Lung (tissue), 12 donors: Measurements from ENCODE around the gene CHRNA4. TPM values are rescaled to one million over a fixed set of nuclear protein-coding genes. Genes with fewer than 3 reads are reported as not detected.

Experiments
- ATAC-seq: fragments of 200-7000 bp; cut with Tn5 transposase; one replicate; pipeline ENCODE4 v1.9.1; 2020; ENCODE audit warnings: moderate number of reproducible peaks; ENCODE audit not compliant: insufficient read depth, low FRiP score
- DNase-seq, 3 donors: peaks; one replicate each; pipeline ENCODE4 v3.0.0-alpha.2; 2013 to 2017
- H3K27ac ChIP-seq, 2 donors: one replicate each; pipeline ENCODE4 v1.5.1; 2013; ENCODE audit warnings: mild to moderate bottlenecking in 2 of 2, moderate library complexity in 2 of 2, control low read depth in 1 of 2, inconsistent platforms in 1 of 2, low read depth in 1 of 2, low read length in 1 of 2
- H3K27me3 ChIP-seq, 3 donors: one replicate each; pipeline ENCODE4 v1.5.1; 2013; ENCODE audit warnings: low read length in 2 of 3; ENCODE audit not compliant: control insufficient read depth in 3 of 3, insufficient read depth in 3 of 3
- H3K36me3 ChIP-seq, 4 donors: one replicate each; pipeline ENCODE4 v1.5.1; 2013; ENCODE audit warnings: low read length in 4 of 4, mild to moderate bottlenecking in 1 of 4, moderate library complexity in 1 of 4; ENCODE audit not compliant: control insufficient read depth in 4 of 4, insufficient read depth in 4 of 4
- H3K4me1 ChIP-seq, 5 donors: one replicate each; pipeline ENCODE4 v1.5.1; 2013; ENCODE audit warnings: low read length in 5 of 5, mild to moderate bottlenecking in 2 of 5, moderate library complexity in 1 of 5; ENCODE audit not compliant: control insufficient read depth in 5 of 5, insufficient read depth in 5 of 5
- H3K4me3 ChIP-seq: one replicate; pipeline ENCODE4 v1.5.1; 2013; ENCODE audit warnings: mild to moderate bottlenecking, control low read depth, moderate library complexity
- H3K9ac ChIP-seq, 2 donors: one replicate each; pipeline ENCODE4 v1.5.1; 2013; ENCODE audit warnings: low read length in 2 of 2, control low read depth in 1 of 2; ENCODE audit not compliant: insufficient read depth in 1 of 2
- H3K9me3 ChIP-seq, 4 donors: one replicate each; pipeline ENCODE4 v1.5.1; 2013; ENCODE audit warnings: low read length in 3 of 4, mild to moderate bottlenecking in 1 of 4, moderate library complexity in 1 of 4; ENCODE audit not compliant: control insufficient read depth in 4 of 4, insufficient read depth in 3 of 4
- WGBS, 2 donors: extraction: QIAGEN DNeasy Blood & Tissue Kit; methylation state at CpG; one replicate each; pipeline ENCODE4 v1.1.7; 2013; 5-methylcytosine and 5-hydroxymethylcytosine counted together
- polyA plus RNA-seq, 2 donors: library from polyadenylated mRNA; stranded (reverse); fragments of 200-250 nt; gene quantifications; one replicate each; pipeline ENCODE4 v1.2.1, GENCODE V29; 2013
- total RNA-seq, 2 donors: library from RNA; depleted of rRNA in 1 of 2; stranded (reverse); fragments of >200 nt in 1 of 2; gene quantifications; one replicate each; pipeline ENCODE4 v1.2.1, GENCODE V29; 2014 to 2021
- TF ChIP-seq, protein P1 (sequence below): IDR thresholded peaks from 2 replicates; pipeline ENCODE4 v1.5.1; 2012; ENCODE audit warnings: mild to moderate bottlenecking; ENCODE audit errors: control extremely low read depth, extremely low read depth
- donor health status: control.
- donor health status: control.
- donor health status: Bipolar disorder and iron deficiency.
- donor health status: healthy.
- donor health status: DM: yes; HTN: yes; CAD: no.

CHRNA4 gene
- total and polyA plus RNA-seq, 4 donors = 0.01 to 1.1 (median 0.46) TPM

GRCh38 chr20:63406011-63406410 is 44.9 kb upstream of the CHRNA4 start:
- Histone ChIP-seq H3K36me3 (no peaks in the 10 kb centered on the region), H3K27ac (no peak overlapping the region), H3K4me3 (no peak overlapping the region), H3K27me3 (peaks cover 0 to 12% (median 5%) of the 10 kb centered on the region in 3 donors), H3K4me1 (no peaks in the 10 kb centered on the region), H3K9me3 (peaks cover 0 to 12% (median 0%) of the 10 kb centered on the region in 4 donors), H3K9ac (no peak overlapping the region)
- 78 to 92% methylated on average over 23 of the region's 23 CpGs for WGBS, 2 donors
- ATAC-seq (no peak), DNase-seq (no peak)
- TF ChIP-seq, protein P1, sequence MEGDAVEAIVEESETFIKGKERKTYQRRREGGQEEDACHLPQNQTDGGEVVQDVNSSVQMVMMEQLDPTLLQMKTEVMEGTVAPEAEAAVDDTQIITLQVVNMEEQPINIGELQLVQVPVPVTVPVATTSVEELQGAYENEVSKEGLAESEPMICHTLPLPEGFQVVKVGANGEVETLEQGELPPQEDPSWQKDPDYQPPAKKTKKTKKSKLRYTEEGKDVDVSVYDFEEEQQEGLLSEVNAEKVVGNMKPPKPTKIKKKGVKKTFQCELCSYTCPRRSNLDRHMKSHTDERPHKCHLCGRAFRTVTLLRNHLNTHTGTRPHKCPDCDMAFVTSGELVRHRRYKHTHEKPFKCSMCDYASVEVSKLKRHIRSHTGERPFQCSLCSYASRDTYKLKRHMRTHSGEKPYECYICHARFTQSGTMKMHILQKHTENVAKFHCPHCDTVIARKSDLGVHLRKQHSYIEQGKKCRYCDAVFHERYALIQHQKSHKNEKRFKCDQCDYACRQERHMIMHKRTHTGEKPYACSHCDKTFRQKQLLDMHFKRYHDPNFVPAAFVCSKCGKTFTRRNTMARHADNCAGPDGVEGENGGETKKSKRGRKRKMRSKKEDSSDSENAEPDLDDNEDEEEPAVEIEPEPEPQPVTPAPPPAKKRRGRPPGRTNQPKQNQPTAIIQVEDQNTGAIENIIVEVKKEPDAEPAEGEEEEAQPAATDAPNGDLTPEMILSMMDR = no peak

DNA sequence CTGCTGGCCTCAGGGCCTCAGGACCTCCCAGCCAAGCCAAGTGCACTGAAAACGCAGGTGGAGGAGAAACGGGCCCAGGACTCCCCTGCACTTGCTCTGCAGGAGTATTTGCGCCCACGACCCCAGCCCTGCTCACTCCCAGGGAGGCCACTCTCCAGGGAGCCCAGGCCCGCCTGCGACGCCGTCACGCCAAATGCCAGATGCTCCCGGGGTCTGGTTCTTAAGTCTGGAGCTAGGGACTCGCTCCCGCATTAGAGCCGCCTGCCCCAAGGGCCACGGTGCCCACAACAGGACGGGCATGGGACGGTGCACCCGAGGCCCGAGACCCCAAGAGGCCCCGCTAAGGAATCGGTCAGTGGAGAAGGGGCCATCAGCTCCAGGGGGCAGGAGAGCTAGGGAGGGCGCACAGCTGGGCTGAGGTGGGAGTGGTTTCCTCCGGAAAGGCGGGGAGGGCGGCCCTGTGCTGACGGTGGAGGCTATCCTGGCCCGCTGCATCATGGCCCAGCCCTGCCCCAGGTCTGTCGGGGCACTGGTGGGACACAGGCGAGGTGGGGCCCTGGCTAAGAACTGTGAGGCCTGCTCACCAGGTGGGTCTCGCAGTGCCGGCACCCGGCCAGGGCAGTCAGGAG is 44.1 kb upstream of the CHRNA4 start:
- Histone ChIP-seq H3K9me3 (peaks cover 0 to 10% (median 0%) of the 10 kb centered on the region in 4 donors), H3K36me3 (no peaks in the 10 kb centered on the region), H3K4me3 (no peak overlapping the region), H3K4me1 (no peaks in the 10 kb centered on the region), H3K27me3 (peaks cover 0 to 12% (median 5%) of the 10 kb centered on the region in 3 donors), H3K27ac (no peak overlapping the region), H3K9ac (no peak overlapping the region)
- ATAC-seq (no peak), DNase-seq (peak in 1 of 3 donors; percentile 11)
- WGBS, 2 donors = 60 to 67% methylated on average over 31 of the region's 31 CpGs
- TF ChIP-seq, protein P1 = no peak

DNA sequence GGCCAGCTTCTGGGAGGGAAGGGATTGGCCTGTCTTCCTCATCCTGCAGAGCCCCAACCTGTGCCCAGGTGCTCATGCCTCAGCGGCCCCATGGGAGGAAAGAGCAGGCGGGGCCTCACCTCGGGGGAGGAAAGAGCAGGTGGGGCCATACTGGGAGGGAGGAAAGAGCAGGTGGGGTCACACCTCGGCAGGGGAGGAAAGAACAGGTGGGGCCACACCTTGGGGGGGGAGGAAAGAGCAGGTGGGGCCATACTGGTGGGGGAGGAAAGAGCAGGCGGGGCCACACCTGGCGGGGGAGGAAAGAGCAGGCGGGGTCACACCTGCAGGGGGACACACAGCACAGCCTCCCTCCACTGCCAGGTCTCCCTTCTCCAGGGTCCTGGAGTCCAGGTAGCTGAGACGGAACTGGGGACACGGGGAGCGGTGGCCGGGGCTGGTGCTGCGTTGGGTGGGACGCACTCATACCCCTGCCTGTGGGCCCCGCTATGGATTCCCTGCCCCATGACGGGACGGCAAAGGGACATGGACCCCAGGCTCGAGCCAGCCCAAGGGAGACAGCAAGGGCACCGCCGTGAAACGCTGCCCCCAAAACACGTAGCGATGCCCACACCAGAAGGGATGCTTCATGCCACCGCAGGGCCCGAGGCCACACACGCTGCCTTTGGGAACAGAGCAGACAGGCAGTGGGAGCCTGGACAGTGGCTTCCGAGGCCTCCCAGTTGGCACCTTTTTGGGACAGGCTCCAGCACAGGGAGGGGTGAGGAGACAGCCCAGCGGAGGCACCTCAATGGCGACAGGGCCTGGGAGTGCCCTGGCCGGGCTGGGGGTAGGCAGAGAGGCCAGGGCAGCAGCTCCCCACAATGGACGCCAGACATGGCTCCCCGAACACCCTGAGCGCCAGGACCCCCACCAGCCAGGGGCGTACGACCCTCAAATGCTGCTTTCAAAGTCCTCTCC is 43.3 kb upstream of the CHRNA4 start:
- H3K27me3 ChIP-seq = peaks cover 0 to 12% (median 5%) of the 10 kb centered on the region in 3 donors
- H3K9me3 ChIP-seq = peaks cover 0 to 8% (median 0%) of the 10 kb centered on the region in 4 donors
- no peak overlapping the region for H3K4me3 ChIP-seq
- DNase-seq = no peak
- no peaks in the 10 kb centered on the region for H3K4me1 ChIP-seq
- H3K27ac ChIP-seq = no peak overlapping the region
- ATAC-seq = no peak
- WGBS, 2 donors = 76 to 89% methylated on average over 30 to 34 of the region's 34 CpGs
- no peaks in the 10 kb centered on the region for H3K36me3 ChIP-seq
- no peak overlapping the region for H3K9ac ChIP-seq
- TF ChIP-seq, protein P1 = no peak
